Transverse colon (tissue), 4 donors: ENCODE results near the gene WBP1L. TPM values are rescaled to one million over a fixed set of nuclear protein-coding genes. Genes with fewer than 3 reads are reported as not detected.
A peak's percentile ranks its signal among the peaks of the same experiment; 100 is the strongest.

Experiments
- DNase-seq: peaks from one replicate; pipeline ENCODE4 v3.0.0-alpha.2; 2019
- H3K27ac ChIP-seq, 4 donors: fragments of 200-600 bp; sonication (generic); 2 replicates each; pipeline ENCODE4 v1.5.1; 2016 to 2018; ENCODE audit warnings: inconsistent platforms in 4 of 4
- H3K27me3 ChIP-seq: fragments of 200-600 bp; sonication (generic); 2 replicates; pipeline ENCODE4 v1.5.1; 2017; ENCODE audit warnings: inconsistent platforms
- H3K36me3 ChIP-seq, 4 donors: fragments of 200-600 bp; sonication (generic); 2 replicates each; pipeline ENCODE4 v1.5.1; 2017 to 2019; ENCODE audit warnings: inconsistent platforms in 4 of 4
- H3K4me1 ChIP-seq, 4 donors: fragments of 200-600 bp; sonication (generic); 2 replicates each; pipeline ENCODE4 v1.5.1; 2017 to 2020; ENCODE audit warnings: inconsistent platforms in 4 of 4
- H3K4me3 ChIP-seq, 4 donors: fragments of 200-600 bp; sonication (generic); 1 replicate in 1 of 4; 2 replicates in 3 of 4; pipeline versions ENCODE4 v1.5.1 to v1.6.1; 2017 to 2019; ENCODE audit warnings: inconsistent platforms in 4 of 4
- H3K9me3 ChIP-seq, 2 donors: fragments of 200-600 bp; sonication (generic); 2 replicates each; pipeline ENCODE4 v1.5.1; 2017 to 2019; ENCODE audit warnings: inconsistent platforms in 2 of 2
- CTCF ChIP-seq, 5 experiments: fragments of 200-600 bp in 3 of 5; fragments of 450-650 bp in 2 of 5; sonication (generic) in 3 of 5; IDR thresholded peaks; 1 replicate in 2 of 5; 2 replicates in 3 of 5; pipeline ENCODE4 v1.5.1; 2016 to 2017; ENCODE audit warnings: antibody characterized with exemption in 5 of 5, inconsistent platforms in 3 of 5, mild to moderate bottlenecking in 2 of 5, moderate library complexity in 1 of 5
- EP300 ChIP-seq: sonication (generic); formaldehyde crosslinking; IDR thresholded peaks from one replicate; pipeline ENCODE4 v1.6.1; 2017; ENCODE audit warnings: antibody characterized with exemption, low read depth
- POLR2A ChIP-seq: fragments of 450-650 bp; IDR thresholded peaks from one replicate; pipeline ENCODE4 v1.6.1; 2016; ENCODE audit warnings: antibody characterized with exemption, mild to moderate bottlenecking, moderate library complexity
- POLR2AphosphoS5 ChIP-seq, 3 donors: sonication (generic); formaldehyde crosslinking; IDR thresholded peaks; one replicate each; pipeline ENCODE4 v1.6.1; 2016; ENCODE audit warnings: antibody characterized with exemption in 3 of 3
- WGBS, 2 donors: methylation state at CpG; one replicate each; pipeline ENCODE4 v1.1.5; 2018; ENCODE audit warnings: low coverage in 1 of 2; 5-methylcytosine and 5-hydroxymethylcytosine counted together
- in situ Hi-C, 4 donors: fragments of 200-750 bp; cut with MboI; loops; one replicate each; pipeline versions ENCODE4 v1.15.0 to v1.15.1; 2017; ENCODE audit warnings: low sequenced_read_pairs in 3 of 4, low pct_ligation_motif_present in 1 of 4, low pct_unique_long_range_greater_than_20kb in 1 of 4
- intact Hi-C: fragments of 100-400 bp; cut with DNase I; formaldehyde crosslinking; loops from one replicate; pipeline ENCODE4 v1.15.1; 2023; ENCODE audit warnings: low total_unique reads
- total RNA-seq, 4 donors: library from RNA; depleted of rRNA; stranded (reverse); fragments of >200 nt; gene quantifications; one replicate each; pipeline ENCODE4 v1.1.0, GENCODE V29; 2016

The WBP1L gene
- total RNA-seq, 4 donors from 2014 or later: 68.9 to 168 (median 129) TPM

GRCh38 chr10:102773320-102773719, 29.6 kb downstream of the WBP1L start:
- WGBS, 2 donors: 52 to 65% methylated on average over 1 of the region's 1 CpG
- Histone ChIP-seq H3K4me3 (no peak overlapping the region), H3K27me3 (no peaks in the 10 kb centered on the region), H3K9me3 (no peaks in the 10 kb centered on the region), H3K4me1 (peaks cover 21 to 51% (median 32%) of the 10 kb centered on the region in 4 donors), H3K36me3 (no peaks in the 10 kb centered on the region), H3K27ac (peak overlapping the region; percentile 85 to 90 (median 88))
- no peak for DNase-seq
- intact Hi-C loops (no loop called here), in situ Hi-C loops (no loop called here)
- TF ChIP-seq EP300 (no peak), POLR2AphosphoS5 (IDR thresholded peaks at IDR 0.05) (no peak), POLR2A (no peak), CTCF (IDR thresholded peaks at IDR 0.05) (no peak)

GRCh38 chr10:102773986-102774385, 30.2 kb downstream of the WBP1L start:
- no peaks in the 10 kb centered on the region for H3K36me3 ChIP-seq
- peaks cover 21 to 52% (median 32%) of the 10 kb centered on the region in 4 donors for H3K4me1 ChIP-seq
- DNase-seq: peak; percentile 29
- H3K9me3 ChIP-seq: no peaks in the 10 kb centered on the region
- intact Hi-C loops (no loop called here), in situ Hi-C loops (no loop called here)
- WGBS, 2 donors: 77% methylated on average over 3 to 5 of the region's 5 CpGs
- peak overlapping the region; percentile 85 to 90 (median 88) for H3K27ac ChIP-seq
- no peaks in the 10 kb centered on the region for H3K27me3 ChIP-seq
- TF ChIP-seq POLR2AphosphoS5 (IDR thresholded peaks at IDR 0.05): peak in 2 of 3 donors; percentile 3 to 37
- TF ChIP-seq POLR2A: no peak
- TF ChIP-seq CTCF (IDR thresholded peaks at IDR 0.05): no peak
- TF ChIP-seq EP300: no peak
- no peak overlapping the region for H3K4me3 ChIP-seq

- Histone ChIP-seq H3K27ac (peak overlapping the region; percentile 85 to 90 (median 88)), H3K36me3 (no peaks in the 10 kb centered on the region), H3K9me3 (no peaks in the 10 kb centered on the region), H3K27me3 (no peaks in the 10 kb centered on the region), H3K4me3 (peak overlapping the region in 2 of 4 donors; percentile 26 to 40), H3K4me1 (peaks cover 21 to 58% (median 32%) of the 10 kb centered on the region in 4 donors)
- TF ChIP-seq POLR2A: no peak
- peak in 2 of 3 donors; percentile 10 to 38 for TF ChIP-seq POLR2AphosphoS5 (IDR thresholded peaks at IDR 0.05)
- no peak for TF ChIP-seq EP300
- TF ChIP-seq CTCF (IDR thresholded peaks at IDR 0.05): no peak
- peak; percentile 21 for DNase-seq
- intact Hi-C loops (no loop called here), in situ Hi-C loops (no loop called here)
- 62 to 70% methylated on average over 6 to 16 of the region's 16 CpGs for WGBS, 2 donors
Observed at GRCh38 chr10:102775201-102775934, 31.6 kb downstream of the WBP1L start.

- Histone ChIP-seq H3K27me3 (no peaks in the 10 kb centered on the region), H3K4me1 (peaks cover 28 to 65% (median 35%) of the 10 kb centered on the region in 4 donors), H3K36me3 (no peaks in the 10 kb centered on the region), H3K27ac (peak overlapping the region; percentile 85 to 90 (median 88)), H3K9me3 (no peaks in the 10 kb centered on the region), H3K4me3 (peak overlapping the region in 3 of 4 donors; percentile 20 to 40 (median 26))
- TF ChIP-seq CTCF (IDR thresholded peaks at IDR 0.05): no peak
- TF ChIP-seq EP300: no peak
- peak; percentile 68 to 87 (median 80) for TF ChIP-seq POLR2AphosphoS5 (IDR thresholded peaks at IDR 0.05)
- peak; percentile 65 for TF ChIP-seq POLR2A
- in situ Hi-C loops: no loop called here
- DNase-seq: peak; percentile 59
- WGBS, 2 donors: 57% methylated on average over 17 of the region's 17 CpGs; no CpG with 5 or more reads in 1 of the 2 donors
- intact Hi-C loops: no loop called here
Observed at GRCh38 chr10:102775935-102776669, 32.4 kb downstream of the WBP1L start.
